PC-3 (cell line): ENCODE results near the gene KLK14. TPM values are rescaled to one million over a fixed set of nuclear protein-coding genes. Genes with fewer than 3 reads are reported as not detected.

Experiments
- ATAC-seq: fragments of 200-7000 bp; cut with Tn5 transposase; 2 replicates; pipeline ENCODE4 v1.9.1; 2020; ENCODE audit warnings: mild to moderate bottlenecking, moderate library complexity
- BruUV-seq: library from RNA; stranded (reverse); fragments of 400-500 nt; replicated peaks from 2 replicates; lab custom pipeline; 2021; lab: Mats Ljungman, UMichigan
- CTCF ChIA-PET: fragments of 300-600 bp; sonication (Branson Sonifier 250); formaldehyde crosslinking; loops from one replicate; lab custom pipeline; 2022; ENCODE audit warnings: antibody characterized with exemption; lab: Charles Lee
- POLR2A ChIA-PET: fragments of 300-600 bp; sonication (Branson Sonifier 250); formaldehyde crosslinking; loops from one replicate; lab custom pipeline; 2022; ENCODE audit warnings: antibody characterized with exemption; ENCODE audit not compliant: unreplicated experiment; lab: Charles Lee
- DNase-seq: peaks from one replicate; pipeline ENCODE4 v3.0.0-alpha.2; 2015
- H2AFZ ChIP-seq: fragments of 300-600 bp; sonication (generic); 2 replicates; pipeline ENCODE4 v1.6.0; 2016; ENCODE audit warnings: antibody characterized with exemption, low read length
- H3F3A ChIP-seq: fragments of 300-600 bp; sonication (generic); one replicate; pipeline ENCODE4 v1.6.0; 2017; ENCODE audit warnings: antibody characterized with exemption, low read length, control low read depth, mild to moderate bottlenecking; ENCODE audit not compliant: unreplicated experiment
- H3K27ac ChIP-seq: fragments of 300-600 bp; sonication (generic); 2 replicates; pipeline ENCODE4 v1.5.1; 2016; ENCODE audit warnings: mild to moderate bottlenecking, low read length
- H3K27me3 ChIP-seq: fragments of 300-600 bp; sonication (generic); 2 replicates; pipeline ENCODE4 v1.6.1; 2016; ENCODE audit warnings: low read length, mixed read lengths
- H3K36me3 ChIP-seq: fragments of 300-600 bp; sonication (generic); 2 replicates; pipeline ENCODE4 v1.6.1; 2016; ENCODE audit warnings: low read depth, mixed run types, low read length, mixed read lengths
- H3K4me1 ChIP-seq: fragments of 300-600 bp; sonication (generic); 2 replicates; pipeline ENCODE4 v1.5.1; 2016; ENCODE audit warnings: low read length; ENCODE audit not compliant: insufficient read depth
- H3K4me2 ChIP-seq: fragments of 300-600 bp; sonication (generic); 2 replicates; pipeline ENCODE4 v1.6.0; 2016; ENCODE audit warnings: low read length
- H3K4me3 ChIP-seq: fragments of 300-600 bp; sonication (generic); 2 replicates; pipeline ENCODE4 v1.5.1; 2016; ENCODE audit warnings: mild to moderate bottlenecking, low read length, mixed read lengths
- H3K79me2 ChIP-seq: fragments of 300-600 bp; sonication (generic); 2 replicates; pipeline ENCODE4 v1.6.1; 2017; ENCODE audit warnings: low read length, mixed read lengths
- H3K9ac ChIP-seq: fragments of 300-600 bp; sonication (generic); 2 replicates; pipeline ENCODE4 v1.6.0; 2016; ENCODE audit warnings: mild to moderate bottlenecking, low read length
- H3K9me2 ChIP-seq: fragments of 300-600 bp; sonication (generic); replicated peaks from 2 replicates; pipeline ENCODE4 v1.6.1; 2016; ENCODE audit warnings: mixed run types, low read length, mixed read lengths
- H3K9me3 ChIP-seq: fragments of 300-600 bp; sonication (generic); 2 replicates; pipeline ENCODE4 v1.6.1; 2016; ENCODE audit warnings: low read length, mixed read lengths
- H4K20me1 ChIP-seq: fragments of 300-600 bp; sonication (generic); 2 replicates; pipeline ENCODE4 v1.6.1; 2016; ENCODE audit warnings: low read length, mixed read lengths
- CTCF ChIP-seq: fragments of 300-600 bp; sonication (generic); conservative IDR thresholded peaks from 2 replicates; pipeline ENCODE4 v1.5.1; 2017; ENCODE audit warnings: antibody characterized with exemption, low read depth, mild to moderate bottlenecking, low read length
- EZH2 ChIP-seq: fragments of 300-600 bp; sonication (generic); IDR thresholded peaks from one replicate; pipeline ENCODE4 v1.6.1; 2017; ENCODE audit warnings: antibody characterized with exemption, mild to moderate bottlenecking, low read length; ENCODE audit not compliant: unreplicated experiment
- EZH2phosphoT487 ChIP-seq: fragments of 300-600 bp; sonication (generic); IDR thresholded peaks from 2 replicates; pipeline ENCODE4 v1.6.1; 2018; ENCODE audit warnings: mild to moderate bottlenecking, antibody characterized with exemption, low read length, borderline replicate concordance
- intact Hi-C: fragments of 100-400 bp; cut with micrococcal nuclease; formaldehyde crosslinking; loops from 2 replicates; pipeline ENCODE4 v1.9.0; 2023
- total RNA-seq: library from RNA; depleted of rRNA; stranded (reverse); fragments of >200 nt; gene quantifications from 2 replicates; pipeline ENCODE4 v1.2.3, GENCODE V29; 2014

KLK14 gene
- total RNA-seq, 1 experiment from 2014 or later = not detected

GRCh38 chr19:51094696-51095279, 12.1 kb upstream of the KLK14 start:
- no TSS peak for BruUV-seq
- peaks cover 4% of the 10 kb centered on the region; the same call in 1 of the 2 replicates for H3K79me2 ChIP-seq
- H3K27me3 ChIP-seq = no peaks in the 10 kb centered on the region
- H3K4me3 ChIP-seq = no peak overlapping the region
- ATAC-seq (no peak), DNase-seq (peak; percentile 37)
- peak overlapping the region; percentile 48 for H3K9ac ChIP-seq
- CTCF ChIA-PET = interaction anchor here (0.7 to 6.0 kb wide), 3 partner anchors 74 to 344 kb away, joined by 4 to 79 read pairs (median 22); partner anchors contain the start of gene KLK10
- H2AFZ ChIP-seq = no peak overlapping the region
- TF ChIP-seq EZH2phosphoT487 (no peak), CTCF (peak; percentile 85)
- H3F3A ChIP-seq = peaks cover 4% of the 10 kb centered on the region
- intact Hi-C loops = loop anchor here (1.0 kb wide), 1 partner anchor 73 kb away; no protein-coding TSS in a partner anchor
- H3K9me3 ChIP-seq = no peaks in the 10 kb centered on the region
- H3K27ac ChIP-seq = peak overlapping the region; percentile 87
- peaks cover 3% of the 10 kb centered on the region; the same call in 1 of the 2 replicates for H3K36me3 ChIP-seq
- no peaks in the 10 kb centered on the region for H4K20me1 ChIP-seq
- no peak overlapping the region for H3K4me2 ChIP-seq
- POLR2A ChIA-PET = no interaction called here
- H3K9me2 ChIP-seq = no peaks in the 10 kb centered on the region
- peaks cover 40% of the 10 kb centered on the region for H3K4me1 ChIP-seq

GRCh38 chr19:51093510-51094345, 11.0 kb upstream of the KLK14 start:
- H2AFZ ChIP-seq = peak overlapping the region; percentile 49; the same call in 1 of the 2 replicates
- H3K4me3 ChIP-seq = no peak overlapping the region
- H3K9me2 ChIP-seq = no peaks in the 10 kb centered on the region
- peaks cover 40% of the 10 kb centered on the region for H3K4me1 ChIP-seq
- ChIA-PET POLR2A (no interaction called here), CTCF (interaction anchor here (0.6 to 6.0 kb wide), 4 partner anchors 23 to 343 kb away, joined by 3 to 79 read pairs (median 12); partner anchors contain the start of gene KLK10)
- no peaks in the 10 kb centered on the region for H3K79me2 ChIP-seq
- ATAC-seq = peak; percentile 75
- intact Hi-C loops = loop anchor here (1.0 kb wide), 2 partner anchors 22 to 72 kb away; no protein-coding TSS in a partner anchor
- peak overlapping the region; percentile 35 for H3K4me2 ChIP-seq
- H3K36me3 ChIP-seq = peaks cover 3% of the 10 kb centered on the region; the same call in 1 of the 2 replicates
- no peaks in the 10 kb centered on the region for H3K9me3 ChIP-seq
- TF ChIP-seq EZH2phosphoT487 (no peak), EZH2 (no peak), CTCF (no peak)
- H3K27me3 ChIP-seq = no peaks in the 10 kb centered on the region
- no peaks in the 10 kb centered on the region for H4K20me1 ChIP-seq
- BruUV-seq = no TSS peak
- peak overlapping the region; percentile 87 for H3K27ac ChIP-seq
- H3F3A ChIP-seq = peaks cover 4% of the 10 kb centered on the region
- H3K9ac ChIP-seq = peak overlapping the region; percentile 54
- peak; percentile 91 for DNase-seq
